Stimulated activated CD4-positive, alpha-beta T cell treated with anti-CD3 and anti-CD28 coated beads, Interleukin-4, amount 100 ng/mL, for 24 hours (primary cell): Measurements from ENCODE around the gene DAZ1.
"Not testable (repeated sequence)": the region's sequence is repeated elsewhere in the genome, so short reads cannot be mapped to it uniquely, and the experiment has no call there.

Experiments
- DNase-seq: peaks from one replicate; pipeline ENCODE4 v3.0.0-alpha.2; 2020

The DAZ1 gene

GRCh38 chrY:23198908-23199307, at the start of gene DAZ1:
Gene DAZ1 (minus strand): TSS chrY:23199008. CDS start chrY:23198800, 208 bp downstream.
- not testable (repeated sequence) for DNase-seq

GRCh38 chrY:23219233-23219632, 20.4 kb upstream of the DAZ1 start, which contains the start of gene DAZ2:
Gene DAZ2 (plus strand): TSS chrY:23219533. CDS start chrY:23219741, 208 bp downstream.
- DNase-seq, result not testable (repeated sequence)

- not testable (repeated sequence) for DNase-seq
These were observed 11.9 kb upstream of the DAZ1 start for GRCh38 chrY:23210681-23211080.

GRCh38 chrY:23209802-23210495, 11.1 kb upstream of the DAZ1 start:
- not testable (repeated sequence) for DNase-seq

GRCh38 chrY:23207455-23207854, 8.6 kb upstream of the DAZ1 start:
- DNase-seq, result not testable (repeated sequence)
